Fibroblast of the conjunctiva (primary cell): ENCODE results near the gene CXCR2.

Source experiments
- DNase-seq: peaks from one replicate; pipeline ENCODE4 v3.0.0-alpha.2; 2010; ENCODE audit warnings: low read depth

The CXCR2 gene

DNA sequence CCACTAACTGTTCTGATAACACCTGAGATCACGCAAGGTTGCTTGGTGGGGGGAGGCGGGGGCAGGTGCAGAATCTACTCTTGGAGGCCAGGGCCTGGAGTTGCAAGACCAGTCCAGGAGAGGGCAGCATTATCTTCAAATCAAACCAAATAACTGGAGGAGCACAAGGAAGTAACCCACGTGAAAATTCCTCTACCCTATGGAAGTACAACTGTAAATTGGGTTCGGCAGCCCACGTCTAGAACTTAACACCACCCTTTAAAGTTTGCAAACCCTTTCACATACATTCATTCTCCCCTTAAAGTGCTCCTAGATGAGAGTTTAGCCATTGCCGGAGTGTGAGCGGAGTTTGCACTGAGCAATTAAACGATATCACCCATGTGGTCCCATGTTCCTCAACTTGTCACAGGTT is 60.5 kb downstream of the CXCR2 start:
- DNase-seq = peak; percentile 44
